IgD-negative memory B cell (primary cell): ENCODE results near the gene IMPG1. TPM values are rescaled to one million over a fixed set of nuclear protein-coding genes. Genes with fewer than 3 reads are reported as not detected.

ENCODE experiments used
- H3K27ac Mint-ChIP-seq, 3 donors: one replicate each; pipeline ENCODE4 v1.8.0; 2020 to 2022; ENCODE audit warnings: mild to moderate bottlenecking in 3 of 3, mixed read lengths in 3 of 3, moderate library complexity in 1 of 3
- H3K27me3 Mint-ChIP-seq: one replicate; pipeline ENCODE4 v1.8.0; 2021; ENCODE audit warnings: mixed read lengths
- H3K36me3 Mint-ChIP-seq: one replicate; pipeline ENCODE4 v1.8.0; 2020; ENCODE audit warnings: mild to moderate bottlenecking, mixed read lengths
- H3K4me1 Mint-ChIP-seq, 3 donors: one replicate each; pipeline ENCODE4 v1.8.0; 2020 to 2022; ENCODE audit warnings: mixed read lengths in 3 of 3, mild to moderate bottlenecking in 1 of 3
- H3K4me3 Mint-ChIP-seq, 4 donors: one replicate each; pipeline ENCODE4 v1.8.0; 2020 to 2022; ENCODE audit warnings: mild to moderate bottlenecking in 4 of 4, mixed read lengths in 4 of 4, moderate library complexity in 3 of 4
- H3K9me3 Mint-ChIP-seq, 3 donors: one replicate each; pipeline ENCODE4 v1.8.0; 2020 to 2021; ENCODE audit warnings: mixed read lengths in 3 of 3, mild to moderate bottlenecking in 1 of 3
- polyA plus RNA-seq: library from polyadenylated mRNA; unstranded; fragments of 300-500 nt; fragmentation: Illumina TruSeq; gene quantifications from one replicate; pipeline ENCODE4 v1.2.3, GENCODE V29; 2021

IMPG1 gene
- polyA plus RNA-seq, 1 donor from 2014 or later = not detected

DNA sequence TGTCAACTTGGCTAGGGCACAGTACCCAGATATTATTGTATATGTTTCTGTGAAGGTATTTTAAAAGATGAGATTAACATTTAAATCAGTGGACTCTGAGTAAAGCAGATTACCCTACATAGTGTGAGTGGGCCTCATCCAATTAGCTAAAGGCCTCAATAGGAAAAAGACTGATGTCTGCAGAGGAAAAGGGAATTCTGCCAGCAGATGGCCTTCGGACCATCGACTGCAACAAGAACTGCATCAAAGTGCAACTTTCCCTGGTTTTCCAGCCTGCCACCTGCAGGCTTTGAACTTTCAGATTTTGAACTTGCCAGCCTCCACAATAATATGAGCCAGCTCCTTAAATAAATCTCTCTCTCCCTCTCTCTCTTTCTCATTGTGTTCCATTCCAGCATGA is 80.5 kb downstream of the IMPG1 start:
- H3K4me3 Mint-ChIP-seq = no peak overlapping the region

GRCh38 chr6:75986935-75987334 is 85.5 kb downstream of the IMPG1 start:
- Mint-ChIP-seq H3K27me3 (peaks cover 1% of the 10 kb centered on the region), H3K4me1 (peaks cover 0 to 3% (median 0%) of the 10 kb centered on the region in 3 donors), H3K4me3 (no peak overlapping the region), H3K27ac (no peak overlapping the region), H3K9me3 (peaks cover 0 to 1% (median 0%) of the 10 kb centered on the region in 3 donors), H3K36me3 (peaks cover 2% of the 10 kb centered on the region)

More for the DNA sequence above, 80.5 kb downstream of the IMPG1 start:
- peaks cover 2% of the 10 kb centered on the region for H3K27me3 Mint-ChIP-seq
- no peak overlapping the region for H3K27ac Mint-ChIP-seq
- H3K9me3 Mint-ChIP-seq = peaks cover 0 to 2% (median 0%) of the 10 kb centered on the region in 3 donors
- H3K4me1 Mint-ChIP-seq = peaks cover 0 to 3% (median 0%) of the 10 kb centered on the region in 3 donors
- H3K36me3 Mint-ChIP-seq = peaks cover 2% of the 10 kb centered on the region

GRCh38 chr6:75975904-75976303 is 96.6 kb downstream of the IMPG1 start:
- H3K36me3 Mint-ChIP-seq = no peaks in the 10 kb centered on the region
- no peak overlapping the region for H3K4me3 Mint-ChIP-seq
- no peaks in the 10 kb centered on the region for H3K4me1 Mint-ChIP-seq

GRCh38 chr6:75970093-75970492 is 102.4 kb downstream of the IMPG1 start:
- Mint-ChIP-seq H3K27me3 (no peaks in the 10 kb centered on the region), H3K27ac (no peak overlapping the region), H3K4me3 (no peak overlapping the region)

More at GRCh38 chr6:75975904-75976303, 96.6 kb downstream of the IMPG1 start:
- H3K27me3 Mint-ChIP-seq = peaks cover 3% of the 10 kb centered on the region
- no peak overlapping the region for H3K27ac Mint-ChIP-seq
- no peaks in the 10 kb centered on the region for H3K9me3 Mint-ChIP-seq

GRCh38 chr6:75968143-75968542 is 104.3 kb downstream of the IMPG1 start:
- no peaks in the 10 kb centered on the region for H3K4me1 Mint-ChIP-seq
- H3K27me3 Mint-ChIP-seq = no peaks in the 10 kb centered on the region
- no peaks in the 10 kb centered on the region for H3K36me3 Mint-ChIP-seq
- no peak overlapping the region for H3K4me3 Mint-ChIP-seq
- H3K27ac Mint-ChIP-seq = no peak overlapping the region
- H3K9me3 Mint-ChIP-seq = peaks cover 0 to 5% (median 0%) of the 10 kb centered on the region in 3 donors

More at GRCh38 chr6:75970093-75970492, 102.4 kb downstream of the IMPG1 start:
- Mint-ChIP-seq H3K4me1 (no peaks in the 10 kb centered on the region), H3K9me3 (peaks cover 0 to 5% (median 0%) of the 10 kb centered on the region in 3 donors), H3K36me3 (no peaks in the 10 kb centered on the region)

DNA sequence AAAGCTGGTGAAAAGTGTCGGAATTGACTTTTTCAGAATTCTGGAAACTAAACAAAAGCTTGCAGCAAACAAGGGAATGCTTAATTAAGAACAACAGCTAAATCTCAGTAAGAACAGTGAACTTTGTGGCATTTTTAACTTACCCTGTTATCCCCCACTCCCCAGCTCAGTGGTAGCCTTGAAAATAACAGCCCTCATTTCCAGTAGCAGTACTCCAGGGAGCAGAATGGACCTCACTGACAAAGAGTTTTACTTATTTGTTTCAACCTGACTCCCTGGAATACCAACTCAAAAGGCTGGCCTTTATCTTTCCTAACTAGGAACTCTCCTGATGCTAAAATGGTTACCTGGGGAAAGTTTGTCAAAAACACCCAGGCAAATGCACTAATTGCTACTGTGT is 108.9 kb downstream of the IMPG1 start:
- Mint-ChIP-seq H3K4me3 (no peak overlapping the region), H3K9me3 (peaks cover 0 to 4% (median 0%) of the 10 kb centered on the region in 3 donors), H3K36me3 (no peaks in the 10 kb centered on the region), H3K4me1 (no peaks in the 10 kb centered on the region), H3K27me3 (peaks cover 7% of the 10 kb centered on the region), H3K27ac (no peak overlapping the region)

- H3K9me3 Mint-ChIP-seq = peaks cover 0 to 3% (median 1%) of the 10 kb centered on the region in 3 donors
- H3K4me1 Mint-ChIP-seq = peaks cover 0 to 9% (median 4%) of the 10 kb centered on the region in 3 donors
- peaks cover 3% of the 10 kb centered on the region for H3K36me3 Mint-ChIP-seq
- no peak overlapping the region for H3K27ac Mint-ChIP-seq
- H3K4me3 Mint-ChIP-seq = no peak overlapping the region
- H3K27me3 Mint-ChIP-seq = peaks cover 6% of the 10 kb centered on the region
Measured at GRCh38 chr6:75952128-75952527, 120.3 kb downstream of the IMPG1 start.

- Mint-ChIP-seq H3K36me3 (no peaks in the 10 kb centered on the region), H3K9me3 (peaks cover 0 to 1% (median 0%) of the 10 kb centered on the region in 3 donors), H3K27me3 (peaks cover 6% of the 10 kb centered on the region), H3K27ac (no peak overlapping the region), H3K4me3 (no peak overlapping the region), H3K4me1 (peaks cover 7 to 11% (median 8%) of the 10 kb centered on the region in 3 donors)
Measured at GRCh38 chr6:75947935-75948334, 124.5 kb downstream of the IMPG1 start.

GRCh38 chr6:75946146-75946831 is 126.2 kb downstream of the IMPG1 start:
- Mint-ChIP-seq H3K4me3 (peak overlapping the region in 1 of 4 donors; percentile 2), H3K36me3 (no peaks in the 10 kb centered on the region), H3K9me3 (peaks cover 0 to 1% (median 0%) of the 10 kb centered on the region in 3 donors), H3K27ac (peak overlapping the region in 1 of 3 donors; percentile 87), H3K4me1 (peaks cover 7 to 11% (median 8%) of the 10 kb centered on the region in 3 donors), H3K27me3 (peaks cover 6% of the 10 kb centered on the region)

- Mint-ChIP-seq H3K4me1 (peaks cover 7 to 8% (median 8%) of the 10 kb centered on the region in 3 donors), H3K27me3 (peaks cover 6% of the 10 kb centered on the region), H3K27ac (peak overlapping the region in 1 of 3 donors; percentile 12), H3K4me3 (no peak overlapping the region), H3K36me3 (no peaks in the 10 kb centered on the region), H3K9me3 (peaks cover 0 to 2% (median 1%) of the 10 kb centered on the region in 3 donors)
Measured at GRCh38 chr6:75943381-75943780, 129.1 kb downstream of the IMPG1 start.

GRCh38 chr6:75941509-75941908 is 131.0 kb downstream of the IMPG1 start:
- H3K9me3 Mint-ChIP-seq = peaks cover 0 to 2% (median 1%) of the 10 kb centered on the region in 3 donors
- H3K27me3 Mint-ChIP-seq = peaks cover 3% of the 10 kb centered on the region
- no peak overlapping the region for H3K27ac Mint-ChIP-seq
- H3K4me1 Mint-ChIP-seq = peaks cover 0 to 11% (median 3%) of the 10 kb centered on the region in 3 donors
- H3K36me3 Mint-ChIP-seq = no peaks in the 10 kb centered on the region
- no peak overlapping the region for H3K4me3 Mint-ChIP-seq

DNA sequence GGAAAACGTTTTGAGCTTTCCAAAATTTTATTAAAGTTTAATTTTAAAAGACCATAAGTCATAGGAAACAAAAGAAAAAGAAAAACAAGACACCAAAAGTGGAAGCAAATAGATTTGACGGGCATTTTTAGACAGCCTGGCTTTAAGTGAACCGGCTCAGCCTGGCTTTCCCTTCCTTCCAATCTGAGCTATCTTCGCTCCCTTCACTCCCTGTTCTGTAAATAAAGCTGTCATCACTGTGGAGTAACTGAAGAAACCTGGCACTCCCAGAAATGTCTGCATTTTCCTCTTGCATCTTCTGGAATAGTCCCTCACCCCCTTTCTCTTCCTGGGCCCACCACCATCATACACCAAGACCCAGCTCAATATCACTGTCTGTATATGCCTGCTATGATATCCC is 131.9 kb downstream of the IMPG1 start:
- Mint-ChIP-seq H3K36me3 (no peaks in the 10 kb centered on the region), H3K27ac (no peak overlapping the region), H3K9me3 (peaks cover 0 to 2% (median 1%) of the 10 kb centered on the region in 3 donors), H3K27me3 (peaks cover 2% of the 10 kb centered on the region), H3K4me3 (no peak overlapping the region), H3K4me1 (peaks cover 0 to 4% (median 3%) of the 10 kb centered on the region in 3 donors)

GRCh38 chr6:75937846-75938245 is 134.6 kb downstream of the IMPG1 start:
- H3K9me3 Mint-ChIP-seq = peaks cover 0 to 2% (median 0%) of the 10 kb centered on the region in 3 donors
- peaks cover 6 to 9% (median 9%) of the 10 kb centered on the region in 3 donors for H3K4me1 Mint-ChIP-seq
- peaks cover 14% of the 10 kb centered on the region for H3K27me3 Mint-ChIP-seq
- no peak overlapping the region for H3K4me3 Mint-ChIP-seq
- no peak overlapping the region for H3K27ac Mint-ChIP-seq
- no peaks in the 10 kb centered on the region for H3K36me3 Mint-ChIP-seq

GRCh38 chr6:75936682-75937081 is 135.8 kb downstream of the IMPG1 start:
- peaks cover 14% of the 10 kb centered on the region for H3K27me3 Mint-ChIP-seq
- no peak overlapping the region for H3K27ac Mint-ChIP-seq
- peaks cover 0 to 2% (median 0%) of the 10 kb centered on the region in 3 donors for H3K9me3 Mint-ChIP-seq
- no peaks in the 10 kb centered on the region for H3K36me3 Mint-ChIP-seq
- H3K4me1 Mint-ChIP-seq = peaks cover 6 to 9% (median 9%) of the 10 kb centered on the region in 3 donors
- H3K4me3 Mint-ChIP-seq = no peak overlapping the region

- Mint-ChIP-seq H3K9me3 (peaks cover 0 to 2% (median 0%) of the 10 kb centered on the region in 3 donors), H3K4me1 (peaks cover 6 to 9% (median 9%) of the 10 kb centered on the region in 3 donors), H3K27ac (no peak overlapping the region), H3K36me3 (no peaks in the 10 kb centered on the region), H3K4me3 (peak overlapping the region in 1 of 4 donors; percentile 95), H3K27me3 (peaks cover 14% of the 10 kb centered on the region)
Measured at GRCh38 chr6:75935473-75935793, 137.0 kb downstream of the IMPG1 start.
